Esophagus (tissue), 2 donors: ENCODE results near the gene UTP4. TPM values are rescaled to one million over a fixed set of nuclear protein-coding genes. Genes with fewer than 3 reads are reported as not detected.

ENCODE experiments used
- H3K27ac ChIP-seq, 2 donors: one replicate each; pipeline ENCODE4 v1.5.1; 2013; ENCODE audit warnings: low read depth in 2 of 2, mild to moderate bottlenecking in 2 of 2, inconsistent platforms in 1 of 2, low read length in 1 of 2, moderate library complexity in 1 of 2
- H3K27me3 ChIP-seq, 2 donors: one replicate each; pipeline ENCODE4 v1.6.1; 2013; ENCODE audit warnings: low read length in 2 of 2, control low read depth in 1 of 2, mild to moderate bottlenecking in 1 of 2; ENCODE audit not compliant: insufficient read depth in 2 of 2, control insufficient read depth in 1 of 2
- H3K36me3 ChIP-seq, 2 donors: one replicate each; pipeline ENCODE4 v1.6.1; 2013; ENCODE audit warnings: low read length in 1 of 2; ENCODE audit not compliant: control insufficient read depth in 2 of 2, insufficient read depth in 2 of 2
- H3K4me1 ChIP-seq, 2 donors: one replicate each; pipeline ENCODE4 v1.6.1; 2013; ENCODE audit warnings: low read length in 1 of 2; ENCODE audit not compliant: control insufficient read depth in 2 of 2, insufficient read depth in 2 of 2
- H3K4me3 ChIP-seq, 2 donors: one replicate each; pipeline ENCODE4 v1.5.1; 2013; ENCODE audit warnings: low read length in 2 of 2, mild to moderate bottlenecking in 2 of 2, low read depth in 1 of 2, moderate library complexity in 1 of 2
- H3K9me3 ChIP-seq, 2 donors: one replicate each; pipeline ENCODE4 v1.6.1; 2013; ENCODE audit warnings: mild to moderate bottlenecking in 2 of 2, low read depth in 1 of 2, low read length in 1 of 2, moderate library complexity in 1 of 2; ENCODE audit not compliant: control insufficient read depth in 2 of 2, insufficient read depth in 1 of 2
- WGBS, 2 donors: extraction: QIAGEN DNeasy Blood & Tissue Kit; methylation state at CpG; one replicate each; pipeline ENCODE4 v1.1.7; 2013; 5-methylcytosine and 5-hydroxymethylcytosine counted together
- polyA plus RNA-seq, 2 donors: library from polyadenylated mRNA; stranded (reverse); fragments of 200-250 nt; gene quantifications; one replicate each; pipeline ENCODE4 v1.2.3, GENCODE V29; 2013
- donor health status: healthy with polysubstance abuse.
- donor health status: Bipolar disorder and iron deficiency.

Gene UTP4
- polyA plus RNA-seq, 2 donors, result 15.5 to 29.8 TPM

DNA sequence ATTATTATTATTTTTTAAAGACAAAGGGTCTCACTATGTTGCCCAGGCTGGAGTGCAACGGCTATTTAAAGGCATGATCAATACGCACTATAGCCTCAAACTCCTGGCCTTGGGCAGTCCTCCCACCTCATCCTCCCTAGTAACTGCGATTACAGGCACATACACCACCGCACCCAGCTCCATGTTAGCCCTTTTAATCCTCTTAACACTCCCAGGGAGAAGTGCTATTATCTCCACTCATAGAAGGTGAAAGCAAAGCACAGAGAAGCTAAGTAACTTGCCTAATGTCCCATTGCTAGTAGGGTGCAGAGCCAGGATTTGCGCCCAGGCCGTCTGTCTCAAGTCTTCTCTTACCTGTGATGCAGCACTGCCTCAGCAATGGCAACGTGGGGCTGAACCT lies 22.0 kb upstream of the UTP4 start:
- H3K4me1 ChIP-seq, result peaks cover 10 to 14% of the 10 kb centered on the region in 2 donors
- H3K36me3 ChIP-seq, result peaks cover 2 to 36% of the 10 kb centered on the region in 2 donors
- no peaks in the 10 kb centered on the region for H3K27me3 ChIP-seq
- H3K9me3 ChIP-seq, result peaks cover 0 to 3% of the 10 kb centered on the region in 2 donors
- 87 to 92% methylated on average over 7 of the region's 7 CpGs for WGBS, 2 donors
- H3K27ac ChIP-seq, result no peak overlapping the region
- H3K4me3 ChIP-seq, result no peak overlapping the region

DNA sequence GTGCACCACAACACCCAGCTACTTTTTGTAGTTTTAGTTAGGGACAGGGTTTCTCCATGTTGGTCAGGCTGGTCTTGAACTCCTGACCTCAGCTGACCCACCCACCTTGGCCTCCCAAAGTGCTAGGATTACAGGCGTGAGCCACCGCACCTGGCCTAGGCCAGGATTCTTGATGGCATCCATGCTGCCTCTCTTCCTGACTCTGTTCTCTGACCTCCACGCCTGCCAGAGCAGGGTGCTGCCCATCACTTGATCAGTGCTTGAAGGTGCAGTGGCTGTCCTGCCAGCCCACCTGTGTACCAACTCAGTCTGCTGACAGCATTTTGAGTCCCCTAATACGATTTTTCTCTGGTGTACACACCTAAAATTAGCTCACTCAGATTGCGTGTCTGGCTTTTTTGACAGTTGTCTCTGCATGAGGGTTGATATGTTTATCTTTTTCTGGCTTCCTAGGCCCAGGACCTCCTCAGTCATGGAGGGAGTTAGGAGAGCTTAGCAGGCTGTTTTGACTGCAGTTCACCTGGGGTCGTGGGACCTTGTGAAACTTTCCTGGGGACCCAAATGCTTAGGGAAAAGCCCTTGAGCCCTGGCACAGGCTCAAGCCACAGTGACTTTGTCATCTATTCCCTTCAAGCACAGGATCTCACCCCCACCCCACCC lies 21.1 kb upstream of the UTP4 start:
- H3K4me3 ChIP-seq, result no peak overlapping the region
- H3K27me3 ChIP-seq, result no peaks in the 10 kb centered on the region
- H3K36me3 ChIP-seq, result peaks cover 2 to 44% of the 10 kb centered on the region in 2 donors
- H3K9me3 ChIP-seq, result peaks cover 0 to 3% of the 10 kb centered on the region in 2 donors
- peaks cover 10 to 14% of the 10 kb centered on the region in 2 donors for H3K4me1 ChIP-seq
- peak overlapping the region in 1 of 2 donors; percentile 7 for H3K27ac ChIP-seq
- 80 to 82% methylated on average over 6 of the region's 6 CpGs for WGBS, 2 donors

DNA sequence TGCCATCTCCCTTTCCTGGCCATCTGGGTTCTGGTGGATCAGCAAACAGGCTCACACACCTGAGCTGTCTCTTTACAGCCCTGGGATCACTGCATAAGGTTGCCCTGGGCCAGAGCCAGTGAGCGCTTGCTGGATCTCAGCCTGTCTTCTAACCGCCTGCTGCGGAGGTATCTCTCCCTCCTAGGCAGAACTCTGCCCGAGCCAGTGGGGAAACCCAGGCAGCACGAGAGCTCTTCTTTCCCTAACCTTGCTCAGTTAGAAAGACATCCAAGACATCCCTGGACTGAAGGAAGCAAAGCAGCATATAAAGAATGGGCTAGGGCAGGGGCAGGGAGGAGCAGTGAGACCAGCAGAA lies 20.6 kb upstream of the UTP4 start:
- WGBS, 2 donors, result 67 to 74% methylated on average over 5 of the region's 5 CpGs
- H3K9me3 ChIP-seq, result peaks cover 0 to 3% of the 10 kb centered on the region in 2 donors
- H3K4me1 ChIP-seq, result peaks cover 9 to 12% of the 10 kb centered on the region in 2 donors
- peak overlapping the region in 1 of 2 donors; percentile 7 for H3K27ac ChIP-seq
- no peak overlapping the region for H3K4me3 ChIP-seq
- H3K27me3 ChIP-seq, result no peaks in the 10 kb centered on the region
- peaks cover 2 to 47% of the 10 kb centered on the region in 2 donors for H3K36me3 ChIP-seq

DNA sequence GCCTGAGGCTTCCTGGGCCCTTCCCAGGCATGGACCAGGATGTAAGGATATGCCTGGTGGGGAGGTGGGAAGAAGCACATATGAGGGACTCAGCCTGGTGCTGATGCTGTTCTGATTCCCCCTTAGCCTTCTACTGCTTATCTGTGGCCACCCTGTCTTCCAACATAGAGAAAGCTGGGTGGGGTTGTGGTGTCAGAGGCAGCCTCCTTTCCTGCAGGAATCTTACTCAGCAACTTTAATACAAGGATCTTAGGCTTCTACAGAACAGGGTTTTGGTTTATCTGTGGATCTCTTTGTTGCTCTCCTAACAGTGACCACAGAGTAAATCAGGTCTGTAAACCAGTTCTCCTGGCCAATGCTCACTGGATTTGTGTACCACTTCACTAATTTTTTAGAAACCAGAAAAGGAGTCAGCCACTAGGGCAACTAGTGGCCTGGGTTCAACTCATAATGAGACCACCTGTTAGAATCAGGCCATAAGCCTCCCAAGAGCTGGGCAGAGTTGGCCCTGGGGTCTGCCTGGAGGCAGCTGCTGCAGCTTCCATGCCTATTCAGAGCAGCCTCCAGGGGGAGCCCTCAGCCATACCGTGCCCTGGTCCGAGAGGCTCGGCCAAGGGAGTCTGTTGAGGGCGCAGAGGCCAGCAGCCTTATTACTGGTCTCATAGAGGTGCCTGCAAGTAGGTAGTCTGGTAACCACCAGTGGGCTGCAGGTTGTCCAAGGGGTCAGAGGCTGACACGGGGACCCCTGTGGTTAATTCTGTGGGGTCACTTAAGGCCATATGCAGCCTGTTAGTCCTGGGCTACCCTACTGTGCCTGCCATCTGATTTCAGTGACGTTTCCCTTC lies 19.9 kb upstream of the UTP4 start:
- Histone ChIP-seq H3K4me1 (peaks cover 6 to 8% of the 10 kb centered on the region in 2 donors), H3K27me3 (no peaks in the 10 kb centered on the region), H3K4me3 (no peak overlapping the region), H3K9me3 (peaks cover 0 to 3% of the 10 kb centered on the region in 2 donors), H3K36me3 (peaks cover 2 to 47% of the 10 kb centered on the region in 2 donors), H3K27ac (no peak overlapping the region)
- 54 to 59% methylated on average over 6 of the region's 6 CpGs for WGBS, 2 donors

DNA sequence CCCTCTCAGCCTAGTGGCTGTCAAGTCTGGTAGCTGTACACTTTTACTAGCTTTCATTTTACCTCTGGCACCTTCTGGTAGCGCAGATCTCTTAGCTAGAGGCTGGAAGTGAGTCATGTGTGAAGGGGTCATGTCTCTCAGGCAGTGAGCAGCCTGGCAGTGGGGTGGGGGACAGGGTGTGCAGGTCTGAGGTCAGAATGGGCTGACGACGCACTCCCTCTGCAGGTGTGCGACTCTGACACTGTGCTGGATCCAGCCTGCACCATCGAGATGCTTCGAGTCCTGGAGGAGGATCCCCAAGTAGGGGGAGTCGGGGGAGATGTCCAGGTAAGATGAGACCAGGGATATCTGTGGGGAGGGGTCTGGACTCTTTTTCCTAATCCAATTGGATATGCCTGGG lies 19.2 kb upstream of the UTP4 start:
- Histone ChIP-seq H3K4me3 (no peak overlapping the region), H3K4me1 (peaks cover 0 to 3% of the 10 kb centered on the region in 2 donors), H3K27ac (no peak overlapping the region), H3K36me3 (peaks cover 3 to 50% of the 10 kb centered on the region in 2 donors), H3K27me3 (no peaks in the 10 kb centered on the region), H3K9me3 (peaks cover 0 to 3% of the 10 kb centered on the region in 2 donors)
- WGBS, 2 donors, result 91 to 92% methylated on average over 7 of the region's 7 CpGs

DNA sequence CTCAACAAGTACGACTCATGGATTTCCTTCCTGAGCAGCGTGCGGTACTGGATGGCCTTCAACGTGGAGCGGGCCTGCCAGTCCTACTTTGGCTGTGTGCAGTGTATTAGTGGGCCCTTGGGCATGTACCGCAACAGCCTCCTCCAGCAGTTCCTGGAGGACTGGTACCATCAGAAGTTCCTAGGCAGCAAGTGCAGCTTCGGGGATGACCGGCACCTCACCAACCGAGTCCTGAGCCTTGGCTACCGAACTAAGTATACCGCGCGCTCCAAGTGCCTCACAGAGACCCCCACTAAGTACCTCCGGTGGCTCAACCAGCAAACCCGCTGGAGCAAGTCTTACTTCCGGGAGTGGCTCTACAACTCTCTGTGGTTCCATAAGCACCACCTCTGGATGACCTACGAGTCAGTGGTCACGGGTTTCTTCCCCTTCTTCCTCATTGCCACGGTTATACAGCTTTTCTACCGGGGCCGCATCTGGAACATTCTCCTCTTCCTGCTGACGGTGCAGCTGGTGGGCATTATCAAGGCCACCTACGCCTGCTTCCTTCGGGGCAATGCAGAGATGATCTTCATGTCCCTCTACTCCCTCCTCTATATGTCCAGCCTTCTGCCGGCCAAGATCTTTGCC lies 18.0 kb upstream of the UTP4 start:
- WGBS, 2 donors, result 91% methylated on average over 25 of the region's 25 CpGs
- Histone ChIP-seq H3K4me3 (no peak overlapping the region), H3K4me1 (peaks cover 0 to 3% of the 10 kb centered on the region in 2 donors), H3K9me3 (no peaks in the 10 kb centered on the region), H3K36me3 (peaks cover 5 to 48% of the 10 kb centered on the region in 2 donors), H3K27ac (no peak overlapping the region), H3K27me3 (no peaks in the 10 kb centered on the region)

DNA sequence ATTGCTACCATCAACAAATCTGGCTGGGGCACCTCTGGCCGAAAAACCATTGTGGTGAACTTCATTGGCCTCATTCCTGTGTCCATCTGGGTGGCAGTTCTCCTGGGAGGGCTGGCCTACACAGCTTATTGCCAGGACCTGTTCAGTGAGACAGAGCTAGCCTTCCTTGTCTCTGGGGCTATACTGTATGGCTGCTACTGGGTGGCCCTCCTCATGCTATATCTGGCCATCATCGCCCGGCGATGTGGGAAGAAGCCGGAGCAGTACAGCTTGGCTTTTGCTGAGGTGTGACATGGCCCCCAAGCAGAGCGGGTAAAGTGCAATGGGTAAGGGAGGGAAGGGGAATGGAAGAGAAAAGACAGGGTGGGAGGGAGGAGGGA lies 17.5 kb upstream of the UTP4 start:
- 95 to 96% methylated on average over 6 of the region's 6 CpGs for WGBS, 2 donors
- no peaks in the 10 kb centered on the region for H3K9me3 ChIP-seq
- no peak overlapping the region for H3K4me3 ChIP-seq
- H3K4me1 ChIP-seq, result peaks cover 0 to 3% of the 10 kb centered on the region in 2 donors
- no peak overlapping the region for H3K27ac ChIP-seq
- H3K27me3 ChIP-seq, result no peaks in the 10 kb centered on the region
- peaks cover 3 to 46% of the 10 kb centered on the region in 2 donors for H3K36me3 ChIP-seq

DNA sequence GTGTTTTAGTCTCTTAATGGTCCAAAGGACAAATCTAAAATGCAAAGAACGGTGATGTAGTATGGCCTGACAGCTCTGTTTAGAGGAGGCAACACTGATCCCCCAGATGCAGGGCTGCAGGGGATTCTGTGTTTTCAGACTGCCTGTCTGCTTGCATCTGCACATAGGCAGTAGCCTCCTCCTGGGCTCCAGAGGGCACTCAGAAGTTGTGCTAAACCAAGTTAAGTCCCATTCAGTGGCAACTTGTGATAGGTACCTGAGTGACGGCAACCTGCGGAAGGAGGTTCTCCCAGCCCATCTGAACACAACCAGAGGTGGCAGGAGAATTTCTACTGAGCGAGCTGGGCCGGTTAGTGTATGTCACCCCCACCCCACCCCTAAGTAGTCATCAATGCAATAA lies 17.1 kb upstream of the UTP4 start:
- no peaks in the 10 kb centered on the region for H3K27me3 ChIP-seq
- H3K9me3 ChIP-seq, result no peaks in the 10 kb centered on the region
- WGBS, 2 donors, result 94 to 95% methylated on average over 5 of the region's 5 CpGs
- H3K36me3 ChIP-seq, result peaks cover 3 to 47% of the 10 kb centered on the region in 2 donors
- H3K4me3 ChIP-seq, result no peak overlapping the region
- no peak overlapping the region for H3K27ac ChIP-seq
- peaks cover 0 to 3% of the 10 kb centered on the region in 2 donors for H3K4me1 ChIP-seq

DNA sequence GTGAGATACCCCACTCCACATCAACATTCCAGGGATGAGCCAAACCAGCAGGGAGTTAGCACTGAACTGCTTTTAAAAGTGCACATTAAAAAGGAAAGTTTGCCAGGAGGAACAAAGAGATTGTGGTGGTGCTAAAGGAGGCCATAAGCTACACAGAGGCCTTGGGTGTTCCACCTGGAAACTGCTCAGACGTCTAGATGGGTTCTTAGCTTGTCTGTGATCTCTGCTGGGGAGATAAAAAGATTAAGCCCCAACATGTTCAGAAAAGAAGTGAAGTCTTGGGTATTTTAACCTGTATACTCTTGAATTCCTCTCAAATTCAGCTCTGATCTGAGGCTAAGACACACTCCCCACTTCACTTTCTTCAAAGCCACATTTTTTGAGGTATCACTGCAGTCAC lies 16.6 kb upstream of the UTP4 start:
- H3K27me3 ChIP-seq, result no peaks in the 10 kb centered on the region
- peaks cover 7 to 46% of the 10 kb centered on the region in 2 donors for H3K36me3 ChIP-seq
- H3K4me1 ChIP-seq, result peaks cover 0 to 3% of the 10 kb centered on the region in 2 donors
- H3K27ac ChIP-seq, result no peak overlapping the region
- WGBS, 2 donors, result 43 to 70% methylated on average over 1 of the region's 1 CpG
- no peaks in the 10 kb centered on the region for H3K9me3 ChIP-seq
- no peak overlapping the region for H3K4me3 ChIP-seq
